SK-N-SH treated with all-trans-retinoic acid at 6 μM for 48 hours (cell line): Measurements from ENCODE around the gene SVIL.
"Not testable (repeated sequence)": the region's sequence is repeated elsewhere in the genome, so short reads cannot be mapped to it uniquely, and the experiment has no call there.

Experiments
- ATAC-seq: fragments of 200-7000 bp; cut with Tn5 transposase; 3 replicates; pipeline ENCODE4 v1.9.1; 2020; ENCODE audit warnings: mild to moderate bottlenecking, moderate library complexity
- ARNTL ChIP-seq: fragments of 450-650 bp; formaldehyde crosslinking; IDR thresholded peaks from 2 replicates; pipeline ENCODE4 v1.5.0; 2020; ENCODE audit warnings: low read depth, mild to moderate bottlenecking, moderate library complexity, borderline replicate concordance
- BACH2 ChIP-seq: fragments of 250-450 bp; sonication (Bioruptor Pico); IDR thresholded peaks from 2 replicates; pipeline ENCODE4 v1.9.0; 2021; ENCODE audit warnings: mild to moderate bottlenecking, borderline replicate concordance
- CSDC2 ChIP-seq: fragments of 250-450 bp; sonication (Bioruptor Pico); IDR thresholded peaks from 2 replicates; pipeline ENCODE4 v1.5.0; 2020; ENCODE audit warnings: mild to moderate bottlenecking, moderate library complexity
- GLIS3 ChIP-seq: fragments of 250-450 bp; sonication (Bioruptor Pico); IDR thresholded peaks from 2 replicates; pipeline ENCODE4 v1.5.0; 2020; ENCODE audit warnings: mild to moderate bottlenecking, moderate library complexity
- ISL1 ChIP-seq: fragments of 250-450 bp; sonication (Bioruptor Pico); IDR thresholded peaks from 2 replicates; pipeline ENCODE4 v2.1.2; 2022; ENCODE audit warnings: mild to moderate bottlenecking, moderate library complexity
- OSR1 ChIP-seq: fragments of 250-450 bp; sonication (Bioruptor Pico); IDR thresholded peaks from 2 replicates; pipeline ENCODE4 v1.8.0; 2022; ENCODE audit warnings: moderate library complexity, mild to moderate bottlenecking, inconsistent platforms
- RARB ChIP-seq: fragments of 250-450 bp; sonication (Bioruptor Pico); IDR thresholded peaks from 2 replicates; pipeline ENCODE4 v1.8.0; 2021; ENCODE audit warnings: mild to moderate bottlenecking, moderate library complexity
- SNAI2 ChIP-seq: fragments of 250-450 bp; sonication (Bioruptor Pico); IDR thresholded peaks from 2 replicates; pipeline ENCODE4 v1.5.0; 2020; ENCODE audit warnings: mild to moderate bottlenecking, moderate library complexity
- TOX ChIP-seq: fragments of 250-450 bp; sonication (Bioruptor Pico); IDR thresholded peaks from 2 replicates; pipeline ENCODE4 v1.8.0; 2021; ENCODE audit warnings: mild to moderate bottlenecking, moderate library complexity, borderline replicate concordance
- ZFP3 ChIP-seq: fragments of 250-450 bp; sonication (Bioruptor Pico); IDR thresholded peaks from 2 replicates; pipeline ENCODE4 v1.5.0; 2020; ENCODE audit warnings: mild to moderate bottlenecking, moderate library complexity
- ZFP30 ChIP-seq: fragments of 450-650 bp; formaldehyde crosslinking; IDR thresholded peaks from 2 replicates; pipeline ENCODE4 v1.5.0; 2022; ENCODE audit warnings: mild to moderate bottlenecking, moderate library complexity
- ZNF565 ChIP-seq: fragments of 450-650 bp; formaldehyde crosslinking; conservative IDR thresholded peaks from 2 replicates; pipeline ENCODE4 v1.5.0; 2020; ENCODE audit warnings: low read depth, mild to moderate bottlenecking, moderate library complexity
- ZNF70 ChIP-seq: fragments of 450-650 bp; formaldehyde crosslinking; IDR thresholded peaks from 2 replicates; pipeline ENCODE4 v1.5.0; 2020; ENCODE audit warnings: mild to moderate bottlenecking, moderate library complexity
- ZNF8 ChIP-seq: fragments of 450-650 bp; formaldehyde crosslinking; IDR thresholded peaks from 2 replicates; pipeline ENCODE4 v1.5.0; 2020; ENCODE audit warnings: mild to moderate bottlenecking, moderate library complexity
- TF ChIP-seq, protein P1 (sequence below): fragments of 250-450 bp; sonication (Bioruptor Pico); IDR thresholded peaks from 2 replicates; pipeline ENCODE4 v1.5.1; 2021; ENCODE audit warnings: mild to moderate bottlenecking, moderate library complexity
- TF ChIP-seq, protein P2 (sequence below): fragments of 250-450 bp; sonication (Bioruptor Pico); IDR thresholded peaks from 2 replicates; pipeline ENCODE4 v1.8.0; 2020; ENCODE audit warnings: mild to moderate bottlenecking, moderate library complexity, borderline replicate concordance
- TF ChIP-seq, protein P3 (sequence below): fragments of 250-450 bp; sonication (Bioruptor Pico); IDR thresholded peaks from 2 replicates; pipeline ENCODE4 v1.5.1; 2020; ENCODE audit warnings: low read depth, mild to moderate bottlenecking, moderate library complexity
- TF ChIP-seq, protein P4 (sequence below): fragments of 250-450 bp; sonication (Bioruptor Pico); IDR thresholded peaks from 2 replicates; pipeline ENCODE4 v1.8.0; 2021; ENCODE audit warnings: low read depth, mild to moderate bottlenecking, moderate library complexity, borderline replicate concordance
- TF ChIP-seq, protein P5 (sequence below): fragments of 250-450 bp; sonication (Bioruptor Pico); IDR thresholded peaks from 2 replicates; pipeline ENCODE4 v1.5.0; 2020; ENCODE audit warnings: mild to moderate bottlenecking, moderate library complexity

Gene SVIL

DNA sequence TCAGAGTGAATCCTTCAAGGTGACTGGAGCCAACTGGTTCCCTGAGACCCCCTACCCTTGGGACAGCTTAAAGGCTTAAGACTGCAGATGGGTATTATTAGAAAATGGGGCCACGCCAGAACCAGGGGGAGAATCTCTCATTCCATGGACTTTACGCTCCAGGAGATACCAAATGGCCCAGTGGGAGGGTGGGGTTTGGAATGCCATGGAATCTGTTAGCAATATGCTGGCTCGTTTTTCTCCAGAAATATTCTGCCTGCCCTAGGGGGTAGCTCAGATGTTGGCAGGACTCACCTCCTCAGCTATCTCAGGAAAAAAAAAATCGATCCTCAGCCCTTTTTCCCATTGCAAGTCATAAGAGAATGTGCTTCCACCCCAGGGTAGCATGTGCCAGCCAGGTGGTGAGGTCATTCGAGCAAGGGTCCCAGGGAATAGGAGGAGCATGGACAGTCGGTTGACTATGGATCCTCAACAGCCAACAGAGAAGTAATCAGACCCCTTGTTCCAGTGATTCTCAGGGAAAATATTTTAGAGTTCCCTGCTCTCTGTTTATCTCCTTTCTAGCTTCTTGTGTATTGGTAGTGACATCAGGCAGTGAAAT lies 22.9 kb downstream of the SVIL start (continued):
- TF ChIP-seq, protein P1, sequence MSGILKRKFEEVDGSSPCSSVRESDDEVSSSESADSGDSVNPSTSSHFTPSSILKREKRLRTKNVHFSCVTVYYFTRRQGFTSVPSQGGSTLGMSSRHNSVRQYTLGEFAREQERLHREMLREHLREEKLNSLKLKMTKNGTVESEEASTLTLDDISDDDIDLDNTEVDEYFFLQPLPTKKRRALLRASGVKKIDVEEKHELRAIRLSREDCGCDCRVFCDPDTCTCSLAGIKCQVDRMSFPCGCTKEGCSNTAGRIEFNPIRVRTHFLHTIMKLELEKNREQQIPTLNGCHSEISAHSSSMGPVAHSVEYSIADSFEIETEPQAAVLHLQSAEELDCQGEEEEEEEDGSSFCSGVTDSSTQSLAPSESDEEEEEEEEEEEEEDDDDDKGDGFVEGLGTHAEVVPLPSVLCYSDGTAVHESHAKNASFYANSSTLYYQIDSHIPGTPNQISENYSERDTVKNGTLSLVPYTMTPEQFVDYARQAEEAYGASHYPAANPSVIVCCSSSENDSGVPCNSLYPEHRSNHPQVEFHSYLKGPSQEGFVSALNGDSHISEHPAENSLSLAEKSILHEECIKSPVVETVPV (CRISPR knock-in tag): no peak
- TF ChIP-seq BACH2: no peak
- TF ChIP-seq ISL1: no peak
- TF ChIP-seq, all 23 proteins: peak for 0

DNA sequence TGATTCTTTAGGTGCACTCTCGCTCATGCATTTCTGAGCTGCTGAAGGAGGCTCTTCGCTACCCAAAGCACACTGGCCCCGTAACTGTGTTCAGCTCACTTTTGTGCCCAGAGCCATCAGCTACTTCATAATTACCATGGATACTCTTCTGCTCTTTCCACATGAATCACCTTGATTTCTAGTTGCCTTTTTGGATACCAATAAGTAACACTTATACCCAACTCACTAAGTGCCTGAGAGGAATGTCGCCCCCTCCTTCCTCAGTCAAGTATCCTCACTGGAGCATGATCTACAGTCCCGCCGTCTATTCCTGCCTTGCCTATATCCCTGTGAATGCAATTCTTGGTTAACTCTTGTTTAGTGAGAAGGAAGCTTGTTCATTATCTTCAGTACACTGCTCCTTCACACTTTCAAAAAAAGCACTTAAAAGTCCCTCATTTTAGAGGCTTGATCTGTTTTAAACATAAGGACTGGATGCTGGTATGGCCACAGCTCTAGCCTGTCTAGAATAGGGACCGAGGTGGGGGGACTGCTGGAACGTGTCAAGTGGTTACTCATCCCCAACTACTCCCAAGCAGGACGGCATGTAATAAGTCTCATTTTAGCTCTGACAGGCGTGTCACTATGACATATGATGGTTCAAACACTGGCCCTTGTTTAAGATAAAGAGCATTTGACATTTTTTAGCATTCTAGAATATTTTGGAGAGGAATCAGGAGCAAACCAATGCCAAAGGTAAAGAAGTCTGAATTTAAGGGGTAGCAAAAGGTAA lies 23.7 kb downstream of the SVIL start:
- TF ChIP-seq, protein P2, sequence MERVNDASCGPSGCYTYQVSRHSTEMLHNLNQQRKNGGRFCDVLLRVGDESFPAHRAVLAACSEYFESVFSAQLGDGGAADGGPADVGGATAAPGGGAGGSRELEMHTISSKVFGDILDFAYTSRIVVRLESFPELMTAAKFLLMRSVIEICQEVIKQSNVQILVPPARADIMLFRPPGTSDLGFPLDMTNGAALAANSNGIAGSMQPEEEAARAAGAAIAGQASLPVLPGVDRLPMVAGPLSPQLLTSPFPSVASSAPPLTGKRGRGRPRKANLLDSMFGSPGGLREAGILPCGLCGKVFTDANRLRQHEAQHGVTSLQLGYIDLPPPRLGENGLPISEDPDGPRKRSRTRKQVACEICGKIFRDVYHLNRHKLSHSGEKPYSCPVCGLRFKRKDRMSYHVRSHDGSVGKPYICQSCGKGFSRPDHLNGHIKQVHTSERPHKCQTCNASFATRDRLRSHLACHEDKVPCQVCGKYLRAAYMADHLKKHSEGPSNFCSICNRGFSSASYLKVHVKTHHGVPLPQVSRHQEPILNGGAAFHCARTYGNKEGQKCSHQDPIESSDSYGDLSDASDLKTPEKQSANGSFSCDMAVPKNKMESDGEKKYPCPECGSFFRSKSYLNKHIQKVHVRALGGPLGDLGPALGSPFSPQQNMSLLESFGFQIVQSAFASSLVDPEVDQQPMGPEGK (CRISPR knock-in tag): no peak
- no peak for TF ChIP-seq ZNF70
- no peak for TF ChIP-seq RARB (CRISPR knock-in tag)
- TF ChIP-seq ZFP30 (CRISPR knock-in tag): no peak
- TF ChIP-seq, protein P3, sequence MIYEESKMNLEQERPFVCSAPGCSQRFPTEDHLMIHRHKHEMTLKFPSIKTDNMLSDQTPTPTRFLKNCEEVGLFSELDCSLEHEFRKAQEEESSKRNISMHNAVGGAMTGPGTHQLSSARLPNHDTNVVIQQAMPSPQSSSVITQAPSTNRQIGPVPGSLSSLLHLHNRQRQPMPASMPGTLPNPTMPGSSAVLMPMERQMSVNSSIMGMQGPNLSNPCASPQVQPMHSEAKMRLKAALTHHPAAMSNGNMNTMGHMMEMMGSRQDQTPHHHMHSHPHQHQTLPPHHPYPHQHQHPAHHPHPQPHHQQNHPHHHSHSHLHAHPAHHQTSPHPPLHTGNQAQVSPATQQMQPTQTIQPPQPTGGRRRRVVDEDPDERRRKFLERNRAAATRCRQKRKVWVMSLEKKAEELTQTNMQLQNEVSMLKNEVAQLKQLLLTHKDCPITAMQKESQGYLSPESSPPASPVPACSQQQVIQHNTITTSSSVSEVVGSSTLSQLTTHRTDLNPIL: no peak
- TF ChIP-seq, protein P1 (CRISPR knock-in tag): no peak
- no peak for TF ChIP-seq ARNTL (CRISPR knock-in tag)
- TF ChIP-seq TOX: no peak
- no peak for TF ChIP-seq ZFP3 (CRISPR knock-in tag)
- no peak for TF ChIP-seq ZNF8 (CRISPR knock-in tag)
- TF ChIP-seq GLIS3 (CRISPR knock-in tag): no peak
- TF ChIP-seq BACH2: no peak
- no peak for TF ChIP-seq ZNF565 (CRISPR knock-in tag)
- TF ChIP-seq, protein P4, sequence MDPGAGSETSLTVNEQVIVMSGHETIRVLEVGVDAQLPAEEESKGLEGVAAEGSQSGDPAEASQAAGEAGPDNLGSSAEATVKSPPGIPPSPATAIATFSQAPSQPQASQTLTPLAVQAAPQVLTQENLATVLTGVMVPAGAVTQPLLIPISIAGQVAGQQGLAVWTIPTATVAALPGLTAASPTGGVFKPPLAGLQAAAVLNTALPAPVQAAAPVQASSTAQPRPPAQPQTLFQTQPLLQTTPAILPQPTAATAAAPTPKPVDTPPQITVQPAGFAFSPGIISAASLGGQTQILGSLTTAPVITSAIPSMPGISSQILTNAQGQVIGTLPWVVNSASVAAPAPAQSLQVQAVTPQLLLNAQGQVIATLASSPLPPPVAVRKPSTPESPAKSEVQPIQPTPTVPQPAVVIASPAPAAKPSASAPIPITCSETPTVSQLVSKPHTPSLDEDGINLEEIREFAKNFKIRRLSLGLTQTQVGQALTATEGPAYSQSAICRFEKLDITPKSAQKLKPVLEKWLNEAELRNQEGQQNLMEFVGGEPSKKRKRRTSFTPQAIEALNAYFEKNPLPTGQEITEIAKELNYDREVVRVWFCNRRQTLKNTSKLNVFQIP: no peak
- no peak for TF ChIP-seq ISL1
- TF ChIP-seq, protein P5, sequence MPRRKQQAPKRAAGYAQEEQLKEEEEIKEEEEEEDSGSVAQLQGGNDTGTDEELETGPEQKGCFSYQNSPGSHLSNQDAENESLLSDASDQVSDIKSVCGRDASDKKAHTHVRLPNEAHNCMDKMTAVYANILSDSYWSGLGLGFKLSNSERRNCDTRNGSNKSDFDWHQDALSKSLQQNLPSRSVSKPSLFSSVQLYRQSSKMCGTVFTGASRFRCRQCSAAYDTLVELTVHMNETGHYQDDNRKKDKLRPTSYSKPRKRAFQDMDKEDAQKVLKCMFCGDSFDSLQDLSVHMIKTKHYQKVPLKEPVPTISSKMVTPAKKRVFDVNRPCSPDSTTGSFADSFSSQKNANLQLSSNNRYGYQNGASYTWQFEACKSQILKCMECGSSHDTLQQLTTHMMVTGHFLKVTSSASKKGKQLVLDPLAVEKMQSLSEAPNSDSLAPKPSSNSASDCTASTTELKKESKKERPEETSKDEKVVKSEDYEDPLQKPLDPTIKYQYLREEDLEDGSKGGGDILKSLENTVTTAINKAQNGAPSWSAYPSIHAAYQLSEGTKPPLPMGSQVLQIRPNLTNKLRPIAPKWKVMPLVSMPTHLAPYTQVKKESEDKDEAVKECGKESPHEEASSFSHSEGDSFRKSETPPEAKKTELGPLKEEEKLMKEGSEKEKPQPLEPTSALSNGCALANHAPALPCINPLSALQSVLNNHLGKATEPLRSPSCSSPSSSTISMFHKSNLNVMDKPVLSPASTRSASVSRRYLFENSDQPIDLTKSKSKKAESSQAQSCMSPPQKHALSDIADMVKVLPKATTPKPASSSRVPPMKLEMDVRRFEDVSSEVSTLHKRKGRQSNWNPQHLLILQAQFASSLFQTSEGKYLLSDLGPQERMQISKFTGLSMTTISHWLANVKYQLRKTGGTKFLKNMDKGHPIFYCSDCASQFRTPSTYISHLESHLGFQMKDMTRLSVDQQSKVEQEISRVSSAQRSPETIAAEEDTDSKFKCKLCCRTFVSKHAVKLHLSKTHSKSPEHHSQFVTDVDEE (CRISPR knock-in tag): no peak
- TF ChIP-seq CSDC2 (CRISPR knock-in tag): no peak
- no peak for TF ChIP-seq SNAI2 (CRISPR knock-in tag)
- no peak for TF ChIP-seq OSR1 (CRISPR knock-in tag)
- no peak for ATAC-seq

DNA sequence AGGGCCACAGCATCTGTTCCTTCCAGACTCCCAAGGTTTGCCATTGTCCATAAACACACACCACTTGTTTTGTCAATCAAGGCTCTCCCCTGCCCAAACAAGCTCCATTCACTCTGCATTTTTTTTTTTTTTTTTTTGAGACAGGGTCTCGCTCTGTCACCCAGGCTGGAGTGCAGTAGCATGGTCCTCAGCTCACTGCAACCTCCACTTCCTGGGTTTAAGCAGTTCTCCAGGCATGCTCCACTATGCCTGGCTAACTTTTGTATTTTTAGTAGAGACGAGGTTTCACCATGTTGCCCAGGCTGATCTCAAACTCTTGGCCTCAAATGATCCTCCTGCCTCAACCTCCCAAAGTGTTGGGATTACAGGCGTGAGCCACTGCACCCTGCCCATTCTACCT lies 24.4 kb downstream of the SVIL start:
- ATAC-seq: not testable (repeated sequence)
